ENCODE results near the gene ADAMTSL2.

The ADAMTSL2 gene

GRCh38 chr9:133534346-133535291 lies at the start of gene ADAMTSL2:
Gene ADAMTSL2, plus strand, starts transcription at chr9:133534704. Its CDS starts 2,009 bp downstream, at chr9:133536713.
- peak; percentile 42 for DNase-seq

DNA sequence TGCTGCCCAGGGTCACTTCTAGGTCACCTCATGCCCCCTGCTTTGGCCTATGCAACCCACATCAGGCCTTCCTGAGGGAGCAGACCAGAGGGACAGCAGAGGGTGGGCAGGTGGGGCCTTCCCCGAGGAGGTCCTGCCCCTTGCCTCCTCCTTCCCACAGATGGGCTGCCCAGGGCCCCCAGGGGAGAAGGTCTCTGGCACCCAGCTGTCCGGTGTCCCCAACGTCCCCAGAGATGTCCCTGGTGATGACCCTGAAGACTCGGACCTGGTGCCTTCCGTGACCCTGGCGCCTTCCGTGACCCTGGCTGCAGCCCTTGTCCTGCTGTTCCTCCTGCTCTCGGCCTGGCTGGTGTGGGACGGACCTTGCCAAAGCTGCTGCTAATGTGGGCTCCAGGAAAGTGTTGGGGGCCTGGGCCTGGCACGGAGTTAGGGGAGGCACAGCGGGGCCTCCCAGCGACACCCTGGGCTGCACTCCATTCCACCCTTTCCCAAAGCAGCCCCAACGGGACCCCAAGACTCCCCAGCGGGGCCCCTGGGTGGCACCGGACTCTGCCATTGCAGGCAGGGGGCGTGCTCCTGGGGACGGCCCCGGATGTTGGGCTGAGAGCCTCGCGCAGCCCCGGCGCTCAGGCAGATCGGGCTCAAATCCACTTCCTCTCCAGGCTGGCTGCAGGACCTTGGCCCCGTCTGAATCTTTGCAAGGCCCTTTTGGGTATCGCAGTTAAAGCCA lies 48.8 kb upstream of the ADAMTSL2 start:
- peak; percentile 9 for DNase-seq

DNA sequence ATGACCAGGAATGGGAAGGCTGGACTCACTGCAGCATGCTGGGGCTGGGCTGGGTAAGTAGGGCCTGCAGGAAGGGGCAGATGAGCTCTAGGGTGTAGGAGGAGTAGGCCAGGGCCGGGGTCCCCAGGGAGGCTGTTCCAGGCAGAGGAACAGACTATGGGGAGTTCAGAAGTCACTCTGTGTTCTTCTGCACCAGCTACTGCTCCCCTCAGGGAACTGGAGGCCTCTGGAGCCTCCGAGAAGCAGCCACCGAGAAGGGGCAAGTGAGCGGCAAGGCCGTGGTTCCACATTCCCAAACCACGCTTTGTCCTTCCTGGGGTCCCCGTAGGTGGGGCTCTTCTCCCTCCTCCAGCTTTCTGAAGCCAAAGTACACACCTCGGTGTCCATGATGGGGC lies 47.2 kb upstream of the ADAMTSL2 start:
- DNase-seq: no peak

DNA sequence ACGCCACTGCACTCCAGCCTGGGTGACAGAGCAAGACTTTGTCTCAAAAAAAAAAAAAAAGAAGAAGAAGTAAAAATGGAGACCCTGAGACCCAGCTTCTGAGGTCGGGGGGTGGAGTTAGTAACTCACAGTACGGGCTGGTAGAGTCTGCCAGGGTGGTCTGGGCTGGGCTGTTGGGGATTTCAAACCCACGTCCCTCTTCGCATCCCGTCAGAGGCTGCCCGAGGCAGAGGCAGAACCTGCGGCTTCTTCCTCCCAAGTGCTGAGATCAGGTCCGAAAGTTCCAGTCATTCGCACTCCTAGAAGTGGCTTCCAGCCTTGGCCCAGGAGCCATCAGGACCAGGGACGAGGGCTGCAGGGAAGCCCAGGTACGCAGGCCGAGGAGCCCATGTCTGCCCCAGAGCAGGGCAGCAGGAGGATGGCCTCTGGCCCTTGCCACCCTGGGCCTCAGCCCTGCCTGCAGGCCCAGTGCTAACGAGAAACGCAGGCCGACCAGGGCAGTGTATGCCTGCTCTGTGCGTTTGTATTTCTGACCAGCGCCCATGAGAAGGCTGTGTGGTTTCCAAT lies 45.7 kb upstream of the ADAMTSL2 start:
- no peak for DNase-seq

DNA sequence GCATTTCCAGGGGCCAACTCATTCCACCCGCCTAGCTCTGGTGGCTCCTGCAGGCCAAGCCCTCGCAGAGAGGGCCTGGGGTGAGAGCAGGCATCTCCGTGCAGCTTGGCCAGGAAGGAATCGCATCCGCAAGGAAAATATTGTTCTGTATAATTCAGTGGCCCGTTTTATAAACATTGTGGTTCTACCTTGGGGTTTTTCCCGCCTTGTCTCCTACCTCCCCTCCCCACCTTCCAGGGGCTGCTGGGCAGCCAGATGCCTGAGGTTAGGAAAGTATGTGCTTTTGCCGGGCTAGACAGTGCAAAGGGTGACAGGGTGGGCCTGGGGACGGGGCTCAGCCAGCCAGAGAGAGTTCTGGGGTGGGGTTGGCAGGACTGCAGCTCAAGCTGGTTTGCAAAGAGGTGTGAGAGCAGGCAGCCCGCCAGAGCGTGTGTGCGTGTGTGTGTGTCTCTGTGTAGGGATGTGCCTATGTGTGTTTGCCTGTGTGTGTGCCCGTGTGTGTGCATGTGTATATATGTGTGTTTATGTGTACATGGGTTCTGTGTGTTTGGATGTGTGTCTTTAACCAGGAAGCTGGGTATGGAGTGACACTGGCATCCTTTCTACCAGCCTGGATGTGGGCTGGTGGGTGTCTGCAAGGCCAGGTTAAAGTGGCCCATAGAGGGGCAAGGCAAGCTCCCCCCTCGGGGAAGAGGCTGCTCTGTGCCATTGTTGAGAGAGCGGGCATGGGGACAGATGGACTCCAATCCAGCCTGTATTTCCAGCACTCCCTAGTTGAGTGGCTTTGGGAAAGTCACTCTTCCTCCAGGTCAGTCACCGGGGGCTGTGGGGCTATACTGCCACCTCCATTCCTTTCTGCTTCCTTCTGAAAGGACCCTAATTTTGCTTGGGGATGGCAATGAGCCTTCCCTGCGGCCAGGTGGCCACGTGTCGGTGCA lies 45.0 kb upstream of the ADAMTSL2 start:
- no peak for DNase-seq

- no peak for DNase-seq
These were observed 44.3 kb upstream of the ADAMTSL2 start for GRCh38 chr9:133490201-133490681.

- DNase-seq: no peak
These were observed 43.4 kb upstream of the ADAMTSL2 start for GRCh38 chr9:133490865-133491655.

GRCh38 chr9:133491656-133491925 lies 42.9 kb upstream of the ADAMTSL2 start:
- DNase-seq: no peak

DNA sequence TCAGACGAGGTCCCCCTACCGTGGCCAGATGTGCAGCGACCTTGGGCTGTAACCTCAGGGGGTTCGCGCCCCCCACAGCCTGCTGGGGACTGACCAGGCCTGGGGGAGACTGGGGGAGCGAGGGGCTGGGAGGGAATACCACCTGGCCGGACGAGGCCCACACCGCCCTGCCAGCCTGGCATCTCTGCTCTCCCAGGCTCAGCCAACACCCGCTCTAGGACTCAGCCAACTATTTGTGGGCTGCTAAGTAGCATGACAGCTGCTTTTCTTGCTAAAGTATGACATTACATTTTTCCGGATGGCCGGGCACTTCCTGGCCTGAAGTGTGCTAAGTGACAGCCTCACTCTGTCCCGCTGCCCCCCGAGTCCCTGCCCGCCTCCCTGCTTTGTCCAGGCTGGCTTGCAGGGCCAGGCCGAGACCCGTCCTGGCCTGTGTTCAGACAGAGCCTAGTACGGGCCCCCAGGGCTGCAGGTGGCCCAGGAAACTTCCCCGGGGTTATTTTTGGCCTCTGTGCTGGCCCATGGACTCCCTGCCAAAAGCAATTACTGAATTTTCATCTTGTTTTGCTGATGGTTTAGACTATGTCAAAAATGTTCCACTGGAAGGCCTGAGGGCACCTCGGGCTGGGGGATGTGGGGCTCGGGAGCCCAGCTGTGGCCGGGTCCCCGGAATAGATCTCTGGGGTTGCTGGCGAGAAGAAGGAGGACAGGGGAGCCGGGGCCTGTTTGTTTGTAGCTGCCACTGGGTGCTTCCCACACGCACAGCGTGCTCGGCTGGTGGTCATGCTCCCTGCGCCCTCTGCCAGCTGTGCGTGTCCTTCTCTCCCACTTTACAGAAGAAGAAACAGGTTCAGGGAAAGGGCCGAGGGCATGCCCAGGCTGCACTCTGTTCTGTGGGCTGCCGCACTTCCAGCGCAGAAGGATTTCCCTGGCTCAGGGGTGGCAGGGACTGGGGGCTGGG lies 42.2 kb upstream of the ADAMTSL2 start:
- DNase-seq: no peak

GRCh38 chr9:133493428-133493827 lies 41.1 kb upstream of the ADAMTSL2 start:
- no peak for DNase-seq

GRCh38 chr9:133493845-133494540 lies 40.5 kb upstream of the ADAMTSL2 start:
- no peak for DNase-seq

DNA sequence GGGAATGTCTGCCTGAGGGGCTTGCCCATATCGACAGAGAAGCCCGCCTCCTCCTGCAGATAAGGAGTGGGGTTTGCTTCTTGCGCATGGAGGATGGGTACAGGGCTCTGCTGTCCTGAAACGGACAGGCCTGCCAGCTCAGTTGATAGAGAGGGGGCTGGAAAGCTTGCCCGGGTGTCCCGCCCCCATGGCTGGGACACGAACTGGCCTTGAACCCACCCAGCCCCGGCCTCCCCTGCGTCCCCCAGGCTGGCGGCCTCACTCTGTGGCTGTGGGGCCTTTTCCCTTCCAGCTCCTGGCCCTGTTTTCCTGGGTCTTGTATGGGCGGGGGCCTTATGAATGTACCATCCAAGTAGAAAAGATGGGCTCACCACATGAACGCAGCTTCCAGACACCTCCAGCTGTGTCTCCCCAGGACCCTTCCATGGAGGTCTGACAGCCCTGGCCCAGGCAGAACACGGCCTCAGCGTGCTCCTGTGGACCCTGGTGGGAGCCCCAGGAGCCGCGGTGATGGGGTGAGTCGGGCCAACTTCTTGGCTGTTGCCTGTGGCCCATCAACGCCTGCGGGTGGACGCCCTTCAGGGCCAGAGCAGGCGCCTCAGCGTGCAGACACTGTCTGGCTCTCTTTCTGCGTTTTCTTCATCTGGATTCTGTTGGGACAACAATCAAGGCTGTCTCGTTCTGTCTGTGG lies 39.7 kb upstream of the ADAMTSL2 start:
- DNase-seq: no peak

DNA sequence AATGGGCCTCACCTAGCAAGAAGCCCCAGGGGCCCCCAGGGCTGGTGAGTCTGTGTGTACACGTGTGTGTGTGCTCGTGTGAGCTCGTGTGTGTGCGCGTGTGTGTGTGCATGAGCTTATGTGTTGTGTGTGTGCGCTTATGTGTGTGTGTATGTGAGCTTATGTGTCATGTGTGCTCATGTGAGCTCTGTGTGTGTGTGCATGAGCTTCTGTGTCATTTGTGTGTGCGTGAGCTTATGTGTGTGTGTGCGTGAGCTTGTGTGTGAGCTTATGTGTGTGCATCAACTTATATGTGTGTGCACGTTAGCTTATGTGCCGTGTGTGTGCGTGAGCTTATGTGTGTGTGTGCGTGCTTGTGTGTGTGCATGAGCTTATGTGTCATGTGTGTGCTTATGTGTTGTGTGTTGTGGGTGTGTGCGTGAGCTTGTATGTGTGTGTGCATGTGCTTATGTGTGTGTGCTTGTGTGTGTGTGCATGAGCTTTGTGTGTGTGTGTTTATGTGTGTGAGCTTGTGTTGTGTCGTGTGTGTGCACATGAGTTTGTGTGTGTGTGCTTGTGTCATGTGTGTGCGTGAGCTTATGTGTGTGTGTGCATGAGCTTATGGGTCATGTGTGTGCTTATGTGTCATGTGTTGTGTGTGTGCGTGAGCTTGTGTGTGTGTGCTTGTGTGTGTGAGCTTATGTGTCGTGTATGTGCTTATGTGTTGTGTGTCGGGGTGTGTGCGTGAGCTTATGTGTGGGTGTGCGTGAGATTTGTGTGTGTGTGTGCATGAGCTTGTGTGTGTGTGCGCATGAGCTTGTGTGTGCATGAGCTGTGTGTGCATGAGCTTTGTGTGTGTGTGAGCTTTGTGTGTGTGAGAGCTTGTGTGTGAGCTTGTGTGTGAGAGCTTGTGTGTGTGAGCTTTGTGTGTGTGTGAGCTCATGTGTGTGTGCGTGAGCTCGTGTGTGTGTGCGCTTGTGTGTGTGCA lies 38.9 kb upstream of the ADAMTSL2 start:
- DNase-seq: no peak

DNA sequence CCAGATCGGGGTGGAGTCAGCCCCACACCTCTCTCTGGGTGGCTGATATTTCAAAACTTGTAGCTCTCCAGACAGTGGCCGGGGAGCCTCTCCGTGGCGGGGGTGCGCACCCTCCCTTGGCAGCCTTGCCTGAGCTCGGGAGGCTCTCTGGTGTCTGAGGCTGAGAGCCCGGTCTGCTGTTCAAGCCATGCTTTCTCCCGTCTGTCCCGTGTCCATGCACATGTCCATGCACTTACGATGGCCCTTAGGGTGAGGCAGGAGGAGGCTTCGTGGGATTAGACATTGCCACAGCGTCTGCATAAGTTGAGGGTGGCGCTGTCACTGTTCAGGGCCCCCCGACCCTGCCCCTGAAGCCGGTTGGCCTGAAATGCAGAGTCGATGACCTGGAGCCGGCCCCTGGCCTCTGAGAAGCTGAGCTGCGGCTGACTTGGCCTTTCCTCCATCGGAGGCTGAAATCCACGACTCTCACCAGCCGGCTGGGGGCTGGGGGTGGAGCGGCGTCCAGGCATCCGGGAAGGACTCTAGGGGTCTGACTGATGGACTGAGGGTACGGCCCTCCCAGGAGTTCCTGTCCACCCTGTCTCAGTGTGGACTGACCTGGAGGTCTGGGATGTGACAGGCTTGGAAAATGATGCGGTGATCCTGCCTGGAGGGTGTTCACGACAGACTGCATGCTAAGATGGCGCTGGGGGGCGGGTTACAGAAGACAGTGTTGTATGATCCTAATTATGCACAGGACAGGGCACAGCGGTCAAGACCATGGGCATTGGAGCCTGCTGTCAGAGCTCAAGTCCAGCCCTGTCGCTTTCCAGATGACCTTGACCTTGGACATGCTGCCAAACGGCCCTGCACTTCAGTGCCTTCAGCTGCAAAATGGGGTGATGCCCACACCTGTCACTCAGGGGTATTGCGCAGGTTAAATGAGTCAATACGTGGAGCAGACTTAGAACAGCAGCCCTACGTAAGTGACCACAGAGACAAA lies 37.4 kb upstream of the ADAMTSL2 start:
- DNase-seq: no peak

DNA sequence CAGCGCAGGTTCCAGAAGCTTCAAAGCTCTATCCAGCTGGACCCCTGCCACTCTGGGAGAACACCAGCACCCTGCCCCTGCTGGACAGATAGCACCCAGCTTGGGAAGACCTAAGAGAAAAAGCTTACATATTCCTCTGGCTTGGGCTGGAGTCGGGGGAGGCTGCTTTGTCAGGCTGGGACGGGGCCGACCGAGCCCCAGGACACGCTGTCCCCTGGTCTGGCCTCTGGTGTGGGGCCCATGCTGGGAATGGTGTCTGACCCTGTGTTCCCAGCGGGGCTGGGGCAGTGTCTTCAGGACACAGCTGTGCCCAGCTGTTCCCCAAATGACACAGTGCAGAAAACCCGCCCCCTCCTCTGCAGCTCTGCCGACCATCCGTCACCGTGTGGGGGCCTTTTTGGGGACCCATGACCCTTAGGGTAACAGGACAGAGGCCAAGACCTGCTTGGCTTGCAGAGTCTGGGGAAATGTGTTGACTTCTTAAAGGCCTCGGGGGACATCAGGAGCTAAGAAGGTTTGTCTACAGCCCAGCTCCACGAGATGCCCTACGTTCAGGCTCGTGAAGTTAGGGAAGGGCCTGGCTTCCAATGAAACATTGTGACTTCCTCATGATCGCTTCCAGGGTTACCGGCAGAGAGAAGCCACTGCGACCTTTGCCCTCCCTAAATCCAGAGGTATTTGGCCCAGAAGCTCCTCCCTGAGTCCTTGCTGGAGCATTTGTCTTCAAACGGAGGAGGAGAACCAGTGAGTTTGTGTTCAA lies 35.2 kb upstream of the ADAMTSL2 start:
- no peak for DNase-seq

DNA sequence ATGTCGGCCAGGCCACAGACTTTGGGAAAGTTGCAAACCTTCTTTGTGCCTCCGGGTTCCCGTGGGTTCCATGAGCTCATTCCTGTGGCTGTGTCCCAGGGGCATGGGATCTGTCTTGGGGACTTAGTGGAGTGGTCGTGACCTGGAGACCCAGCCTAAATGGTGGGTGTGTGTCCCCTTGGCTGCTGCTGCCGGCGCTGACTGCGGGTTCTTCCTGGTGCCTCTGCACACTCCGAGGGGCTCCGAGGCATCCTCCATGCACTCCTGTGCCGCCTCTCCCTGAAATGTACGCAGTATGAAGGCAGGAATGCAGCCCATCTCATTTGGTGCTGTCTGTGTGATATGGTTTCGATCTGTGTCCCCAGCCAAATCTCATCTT lies 34.6 kb upstream of the ADAMTSL2 start:
- no peak for DNase-seq

All from CD4-positive, alpha-beta T cell treated with Interleukin-21 for 1 hour (primary cell).